IPS-18c (cell line): ENCODE measurements around the gene ATAD3B.

Experiments
- H3K4me3 ChIP-seq: 2 replicates; pipeline ENCODE4 v1.7.0; 2013; ENCODE audit warnings: low read depth, mild to moderate bottlenecking, low read length, moderate library complexity; ENCODE audit not compliant: insufficient read depth
- H3K9me3 ChIP-seq: one replicate; pipeline ENCODE4 v1.6.1; 2013; ENCODE audit warnings: mild to moderate bottlenecking, low read length, moderate library complexity; ENCODE audit not compliant: control insufficient read depth, insufficient read depth

ATAD3B gene

GRCh38 chr1:1542766-1543705 lies 71.5 kb downstream of the ATAD3B start:
- Histone ChIP-seq H3K9me3 (no peaks in the 10 kb centered on the region), H3K4me3 (no peak overlapping the region)

GRCh38 chr1:1543706-1544099 lies 72.1 kb downstream of the ATAD3B start:
- H3K9me3 ChIP-seq, result no peaks in the 10 kb centered on the region

GRCh38 chr1:1544544-1544943 lies 73.0 kb downstream of the ATAD3B start:
- Histone ChIP-seq H3K9me3 (no peaks in the 10 kb centered on the region), H3K4me3 (no peak overlapping the region)

More at GRCh38 chr1:1543706-1544099, 72.1 kb downstream of the ATAD3B start:
- H3K4me3 ChIP-seq, result no peak overlapping the region
